Stimulated activated naive CD8-positive, alpha-beta T cell treated with anti-CD3 and anti-CD28 coated beads, Interleukin-15, Interleukin-2, amounts not matched to agents 100 U/mL and 50 U/mL, for 24 hours (primary cell): ENCODE data around the gene SPIRE1.
"Not testable (repeated sequence)": the region's sequence is repeated elsewhere in the genome, so short reads cannot be mapped to it uniquely, and the experiment has no call there.

Source experiments
- ATAC-seq: fragments of 150-1000 bp; cut with Tn5 transposase; one replicate; pipeline ENCODE4 v1.10.0; 2021
- DNase-seq: peaks from one replicate; pipeline ENCODE4 v3.0.0; 2021

SPIRE1 gene

DNA sequence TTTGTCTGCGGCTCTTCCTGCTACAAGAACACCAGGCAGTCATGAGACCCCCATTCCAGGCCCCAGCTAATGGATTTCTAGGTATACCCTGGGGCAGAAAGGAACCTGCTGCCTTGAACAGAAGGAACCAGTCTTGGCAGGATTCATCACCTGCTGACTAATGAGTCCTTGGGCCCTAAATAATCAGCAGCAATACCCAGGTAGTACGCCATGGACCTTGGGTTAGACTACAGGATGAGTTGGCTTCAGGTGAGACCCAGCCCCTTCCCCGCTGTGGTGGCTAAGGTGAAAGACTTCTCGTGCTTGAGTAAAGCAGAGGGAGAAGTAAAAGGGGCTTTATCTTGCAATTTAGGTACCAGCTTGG is 105.0 kb downstream of the SPIRE1 start:
- ATAC-seq (no peak), DNase-seq (no peak)

DNA sequence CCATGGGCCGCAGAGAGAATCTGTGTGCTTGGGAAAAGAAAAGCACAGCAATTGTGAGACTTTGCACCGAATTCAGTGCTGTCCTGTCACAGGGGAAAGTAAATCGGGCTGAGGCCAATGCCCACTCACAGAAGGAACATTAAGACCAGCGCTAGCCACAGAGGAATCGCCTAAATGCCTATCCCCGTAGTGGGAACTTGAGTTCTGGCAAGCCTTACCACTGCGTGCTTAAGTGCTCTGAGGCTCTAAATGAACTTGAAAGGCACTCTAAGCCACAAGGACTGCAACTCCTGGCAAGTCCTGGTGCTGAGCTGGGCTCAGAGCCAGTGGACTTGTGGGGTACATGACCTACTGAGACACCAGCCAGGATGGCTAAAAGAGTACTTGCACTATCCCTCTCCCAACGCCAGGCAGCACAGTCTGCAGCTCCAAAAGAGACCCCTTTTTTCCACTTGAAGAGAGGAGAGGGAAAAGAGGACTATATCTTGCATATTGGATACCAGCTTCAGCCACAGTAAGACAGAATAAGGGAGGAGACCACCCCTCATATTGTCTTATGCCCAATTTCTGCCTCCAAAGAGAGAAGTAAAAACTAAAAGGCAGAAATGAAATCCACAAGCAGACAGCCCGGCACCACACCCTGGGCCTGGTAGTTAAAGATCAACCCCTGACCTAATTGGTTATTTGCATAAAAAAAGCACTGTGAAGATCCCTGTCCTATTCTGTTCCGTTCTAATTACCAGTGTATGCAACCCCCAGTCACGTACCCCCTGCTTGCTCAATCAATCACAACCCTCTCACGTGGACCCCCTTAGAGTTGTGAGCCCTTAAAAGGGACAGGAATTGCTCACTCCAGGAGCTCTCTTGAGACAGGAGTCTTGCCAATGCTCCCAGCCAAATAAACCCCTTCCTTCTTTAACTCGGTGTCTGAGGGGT is 105.7 kb downstream of the SPIRE1 start:
- not testable (repeated sequence) for DNase-seq, ATAC-seq

DNA sequence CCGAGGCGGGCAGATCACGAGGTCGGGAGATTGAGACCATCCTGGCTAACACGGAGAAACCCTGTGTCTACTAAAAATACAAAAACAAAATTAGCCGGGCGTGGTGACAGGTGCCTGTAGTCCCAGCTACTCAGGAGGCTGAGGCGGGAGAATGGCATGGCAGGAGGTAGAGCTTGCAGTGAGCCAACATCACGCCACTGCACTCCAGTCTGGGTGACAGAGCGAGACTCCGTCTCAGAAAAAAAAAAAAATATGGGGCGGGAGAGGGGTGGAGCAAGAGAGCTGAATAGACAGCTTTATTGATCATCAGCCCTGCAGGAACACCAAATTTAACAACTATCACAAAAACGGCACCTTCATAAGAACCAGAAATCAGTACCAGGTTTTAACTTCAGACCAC is 106.4 kb downstream of the SPIRE1 start:
- not testable (repeated sequence) for DNase-seq, ATAC-seq

DNA sequence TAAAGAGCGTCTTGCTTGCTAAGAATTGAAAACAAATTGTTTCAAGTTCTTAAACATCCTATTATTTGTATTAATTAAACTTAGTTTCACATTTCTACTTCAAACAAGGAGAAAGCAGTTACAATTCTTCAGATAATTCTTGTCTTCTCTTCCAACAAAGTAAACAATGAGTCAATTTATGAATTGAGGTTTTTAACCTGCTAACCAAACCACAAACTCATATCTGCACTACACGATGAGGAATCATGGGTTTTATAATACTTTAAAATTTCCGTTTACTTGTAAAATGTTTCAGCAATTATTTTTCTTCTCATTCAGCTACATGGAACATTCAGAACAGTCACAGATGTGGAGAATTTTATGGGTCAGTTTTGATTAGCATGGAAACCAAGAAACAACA is 114.2 kb downstream of the SPIRE1 start:
- no peak for DNase-seq
- ATAC-seq: no peak

DNA sequence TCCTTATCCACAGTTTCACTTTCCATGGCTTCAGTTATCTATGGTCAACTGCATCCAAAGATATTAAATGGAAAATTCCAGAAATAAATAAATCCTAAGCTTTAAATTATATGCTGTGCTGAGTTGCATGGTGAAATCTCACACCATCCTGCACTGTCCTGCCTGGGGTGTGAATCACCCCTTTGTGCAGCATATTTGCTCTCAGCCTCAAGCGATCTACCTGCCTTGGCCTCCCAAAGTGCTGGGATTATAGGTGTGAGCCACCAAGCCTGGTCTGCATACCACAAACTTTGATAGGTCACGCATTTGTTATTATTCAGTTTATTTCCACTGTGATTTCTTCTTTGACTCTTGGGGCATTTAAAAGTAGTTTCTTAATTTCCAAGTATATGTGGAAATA is 117.2 kb downstream of the SPIRE1 start:
- DNase-seq: no peak
- no peak for ATAC-seq

DNA sequence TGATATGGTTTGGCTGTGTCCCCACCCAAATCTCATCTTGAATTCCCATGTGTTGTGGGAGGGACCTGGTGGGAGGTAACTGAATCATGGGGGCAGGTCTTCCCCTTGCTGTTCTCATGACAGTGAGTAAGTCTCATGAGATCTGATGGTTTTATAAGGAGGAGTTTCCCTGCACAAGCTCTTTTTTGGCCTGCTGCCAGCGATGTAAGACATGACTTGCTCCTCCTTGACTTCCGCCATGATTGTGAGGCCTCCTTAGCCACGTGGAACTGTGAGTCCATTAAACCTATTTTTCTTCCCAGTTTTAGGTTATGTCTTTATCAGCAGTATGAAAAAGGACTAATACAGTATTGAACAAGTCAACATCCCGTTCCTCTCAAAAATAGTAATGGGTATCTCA is 118.7 kb downstream of the SPIRE1 start:
- DNase-seq: not testable (repeated sequence)

DNA sequence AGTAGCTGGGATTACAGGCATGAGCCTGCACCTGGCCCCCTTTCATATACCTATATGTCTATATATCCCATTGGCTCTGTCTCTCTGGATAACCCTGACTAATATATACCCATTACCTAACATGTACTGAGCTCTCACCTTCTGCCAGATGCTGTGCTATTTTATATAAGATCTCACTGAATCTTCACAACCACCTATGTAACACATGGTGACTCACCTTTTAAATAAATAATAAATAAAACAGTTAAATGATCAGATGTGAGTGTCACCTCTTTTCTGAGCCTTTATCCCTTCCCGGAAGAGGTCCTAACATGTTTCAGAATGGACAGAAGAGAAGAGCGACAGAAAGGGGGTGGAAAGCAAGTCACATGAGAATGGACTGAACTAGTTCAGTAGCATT is 123.1 kb downstream of the SPIRE1 start:
- no peak for ATAC-seq
- no peak for DNase-seq

More for the DNA sequence above, 118.7 kb downstream of the SPIRE1 start:
- ATAC-seq: not testable (repeated sequence)

DNA sequence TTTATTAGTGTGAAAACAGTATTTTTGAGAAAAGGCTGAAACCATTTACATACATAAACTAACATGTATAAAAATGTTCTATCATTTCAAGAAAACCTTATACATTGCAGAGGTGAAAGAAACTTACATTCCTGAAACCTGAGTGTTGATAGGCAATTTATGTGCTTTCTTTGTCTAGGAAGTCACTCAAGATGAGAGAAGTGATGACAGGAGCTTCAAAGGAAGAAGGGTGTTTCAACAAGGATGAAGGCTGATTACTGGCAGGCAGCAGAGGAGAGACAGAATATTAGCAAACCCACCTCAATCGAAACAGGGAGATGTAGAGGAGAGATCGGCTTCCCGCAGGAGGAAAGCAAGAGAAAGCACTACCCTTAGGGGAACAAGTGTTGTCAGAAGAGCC is 125.2 kb downstream of the SPIRE1 start:
- DNase-seq (no peak), ATAC-seq (no peak)

DNA sequence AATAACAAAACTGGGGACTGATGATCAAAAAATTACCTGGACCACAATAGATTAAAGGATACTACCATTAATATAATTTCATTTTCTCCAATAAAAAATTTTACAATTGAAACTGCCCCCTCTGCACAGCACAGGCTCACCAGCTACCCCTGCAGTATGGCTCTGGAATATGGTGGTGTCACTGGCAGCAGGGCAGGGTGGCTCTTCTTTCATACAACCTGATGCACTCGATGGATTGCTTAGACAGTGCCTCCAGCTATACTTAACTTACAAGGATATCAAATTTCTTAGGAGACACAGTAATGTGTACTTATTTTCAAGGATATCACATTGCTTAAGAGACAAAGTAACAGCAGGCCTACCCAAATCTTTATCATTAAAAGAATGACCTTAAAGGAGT is 126.2 kb downstream of the SPIRE1 start:
- no peak for ATAC-seq
- no peak for DNase-seq

DNA sequence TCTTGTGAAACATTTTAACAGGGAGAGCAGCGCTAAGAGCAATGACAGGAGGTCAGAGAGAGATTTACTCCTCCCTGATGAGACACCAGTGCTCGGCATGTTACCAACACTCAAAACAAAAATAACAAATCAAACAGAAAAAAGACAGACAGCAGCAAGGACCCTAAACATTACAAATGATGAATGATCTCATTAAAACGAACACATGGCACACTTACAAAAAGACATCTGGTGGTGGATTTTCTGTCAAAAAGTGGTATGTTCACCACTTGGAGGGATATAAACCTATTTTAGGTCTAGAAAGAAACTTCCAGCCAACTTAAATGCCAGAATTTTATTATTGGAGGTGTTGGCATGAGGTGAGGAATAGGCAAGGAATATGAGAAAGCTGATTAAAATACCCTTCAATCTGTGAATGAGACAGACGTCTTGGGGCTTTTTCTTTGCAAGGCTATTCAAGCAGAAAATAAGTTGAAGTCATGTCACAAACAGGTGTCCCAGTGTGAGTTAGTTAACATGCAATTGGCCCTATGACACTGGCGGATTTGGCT is 137.4 kb downstream of the SPIRE1 start:
- ATAC-seq: no peak
- no peak for DNase-seq

DNA sequence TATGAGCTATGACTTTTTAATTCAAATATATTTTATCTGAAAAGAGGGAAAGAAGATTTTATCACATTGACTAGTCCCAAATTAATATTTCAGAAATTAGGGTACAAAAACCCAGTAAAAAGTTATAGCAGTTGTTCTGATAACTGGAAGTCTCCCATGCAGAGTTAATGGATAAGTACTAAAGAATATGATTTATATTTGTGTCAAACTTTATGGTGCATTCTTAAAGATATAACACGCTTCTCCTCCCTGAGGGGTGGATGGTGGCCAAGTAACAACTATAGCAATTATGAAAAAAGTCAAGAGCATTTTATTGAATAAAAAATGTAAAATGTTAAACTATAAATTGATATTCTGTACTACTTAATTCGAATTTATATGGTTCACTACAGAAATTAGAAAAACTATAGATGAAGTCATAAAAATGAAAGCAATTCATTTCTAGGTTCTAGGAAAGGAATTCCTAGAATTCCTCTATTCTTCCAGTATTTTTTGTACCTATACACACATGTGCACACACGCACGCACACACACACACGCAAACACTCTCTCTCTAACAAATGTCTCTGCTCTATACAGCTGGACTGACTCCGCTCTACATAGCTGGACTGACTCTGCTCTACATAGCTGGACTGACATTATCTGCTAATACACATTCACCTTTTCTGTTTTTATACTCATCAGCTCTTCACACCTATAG is 138.9 kb downstream of the SPIRE1 start:
- DNase-seq: no peak

DNA sequence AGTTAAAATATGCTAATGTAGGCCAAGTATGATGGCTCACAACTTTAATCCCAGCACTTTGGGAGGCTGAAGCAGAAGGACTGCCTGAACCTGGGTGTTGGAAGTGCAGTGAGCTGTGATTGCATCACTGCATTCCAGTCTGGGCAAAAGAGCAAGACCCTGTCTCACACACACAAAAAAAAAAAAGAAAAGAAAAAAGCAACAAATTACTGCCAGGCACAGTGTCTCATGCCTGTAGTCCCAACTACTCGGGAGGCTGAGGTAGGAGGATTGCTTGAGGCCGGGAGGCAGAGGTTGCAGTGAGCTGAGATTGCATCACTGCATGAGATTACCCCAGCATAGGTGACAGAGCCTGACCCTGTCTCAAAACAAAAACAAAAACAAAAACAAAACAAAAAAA is 139.6 kb downstream of the SPIRE1 start:
- ATAC-seq (no peak), DNase-seq (no peak)

More for the DNA sequence above, 138.9 kb downstream of the SPIRE1 start:
- ATAC-seq: no peak

DNA sequence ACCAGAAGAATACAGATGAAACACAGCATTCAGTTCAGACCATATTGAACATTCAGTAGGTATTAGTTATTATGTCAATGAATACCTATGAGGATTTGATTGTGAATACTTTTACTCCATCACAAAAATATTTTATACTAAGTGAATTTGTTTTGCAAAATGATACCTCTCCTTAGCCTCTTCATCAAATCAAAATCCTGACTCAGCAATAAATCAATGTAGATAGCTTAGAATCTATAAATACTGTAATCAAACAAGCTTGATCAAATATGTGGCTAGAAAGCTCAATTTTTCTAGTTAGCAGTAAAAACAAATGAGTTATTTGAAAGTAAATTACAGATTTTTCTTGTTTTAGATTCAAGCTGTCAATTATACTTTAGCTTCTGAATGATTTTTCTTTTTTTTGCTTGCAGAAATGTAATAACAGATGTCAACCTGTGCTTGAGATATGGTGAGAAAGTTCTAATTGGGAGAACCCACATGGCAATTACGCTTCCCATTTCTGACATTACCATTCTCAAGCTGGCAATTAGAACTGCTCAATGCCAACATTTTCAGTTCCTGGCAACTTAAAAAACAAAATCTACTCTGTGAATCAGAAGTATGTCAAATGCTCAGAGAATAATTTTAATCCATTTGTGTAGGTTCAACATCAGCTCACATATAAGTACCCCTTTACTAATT is 140.6 kb downstream of the SPIRE1 start:
- DNase-seq (no peak), ATAC-seq (no peak)

DNA sequence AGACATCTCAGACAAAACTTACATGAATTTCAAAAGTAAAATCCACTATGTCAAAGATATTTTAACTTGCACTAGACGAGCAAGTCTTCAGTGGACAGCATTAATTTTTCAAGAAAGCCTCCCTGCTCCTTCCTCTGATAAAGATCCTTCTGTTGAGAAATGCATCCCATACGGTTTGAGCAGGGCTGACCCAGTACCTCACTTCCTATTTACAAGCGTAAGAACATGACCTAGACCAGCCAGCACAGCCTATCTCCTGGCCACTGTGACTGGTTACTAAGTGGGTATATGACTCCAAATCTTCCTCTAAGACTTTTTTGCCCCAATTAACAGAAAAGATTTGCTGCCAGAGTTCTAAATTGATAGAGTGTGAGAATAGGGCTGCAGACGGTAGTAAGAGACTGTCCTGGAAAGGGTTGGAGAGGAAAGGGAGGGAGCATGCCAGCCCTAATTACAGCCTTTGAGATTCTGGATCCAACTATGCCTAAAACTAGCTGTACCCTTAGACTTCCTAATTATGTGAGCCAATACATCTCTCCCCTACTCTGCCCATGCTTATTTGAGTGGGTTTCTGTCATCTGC is 141.8 kb downstream of the SPIRE1 start:
- ATAC-seq (no peak), DNase-seq (no peak)

DNA sequence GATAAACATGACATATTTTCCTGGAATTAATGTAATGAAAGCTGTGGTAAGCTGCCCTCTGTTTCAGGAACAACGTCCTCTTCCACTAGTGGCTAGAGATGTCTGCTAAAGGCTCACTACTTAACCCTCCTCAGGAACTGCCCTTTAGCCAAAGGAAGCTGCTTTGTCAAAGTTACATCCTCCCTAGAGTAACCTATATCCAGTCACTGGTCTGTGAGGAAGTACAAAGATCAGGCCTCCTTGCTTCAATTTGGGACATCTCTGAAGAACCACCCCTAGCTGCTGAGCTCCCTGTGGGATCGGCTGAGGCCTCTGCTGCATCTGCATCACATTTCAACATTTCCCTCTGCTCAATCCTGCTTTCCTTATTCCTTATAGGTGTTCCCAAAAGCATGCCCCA is 142.4 kb downstream of the SPIRE1 start:
- no peak for DNase-seq
- ATAC-seq: no peak

DNA sequence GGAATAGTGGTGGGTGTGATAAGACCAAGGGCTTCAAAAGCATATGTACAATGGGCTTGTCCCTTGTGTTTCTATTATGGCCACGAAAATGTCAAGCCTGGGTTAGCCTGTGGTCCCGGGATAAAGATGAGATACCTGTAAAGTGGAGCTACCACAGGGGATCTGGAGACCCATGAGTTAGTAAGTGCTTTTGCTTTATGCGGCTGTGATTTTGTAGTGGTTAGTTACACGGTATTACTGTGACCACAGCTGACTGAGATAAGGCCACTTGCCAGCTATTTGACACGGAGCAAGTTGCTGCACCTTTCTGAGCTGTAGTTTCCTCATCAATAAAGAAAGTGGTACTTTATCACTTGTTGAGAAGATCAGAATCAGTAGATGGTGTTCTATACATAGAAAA is 150.9 kb downstream of the SPIRE1 start:
- ATAC-seq: no peak
- no peak for DNase-seq

DNA sequence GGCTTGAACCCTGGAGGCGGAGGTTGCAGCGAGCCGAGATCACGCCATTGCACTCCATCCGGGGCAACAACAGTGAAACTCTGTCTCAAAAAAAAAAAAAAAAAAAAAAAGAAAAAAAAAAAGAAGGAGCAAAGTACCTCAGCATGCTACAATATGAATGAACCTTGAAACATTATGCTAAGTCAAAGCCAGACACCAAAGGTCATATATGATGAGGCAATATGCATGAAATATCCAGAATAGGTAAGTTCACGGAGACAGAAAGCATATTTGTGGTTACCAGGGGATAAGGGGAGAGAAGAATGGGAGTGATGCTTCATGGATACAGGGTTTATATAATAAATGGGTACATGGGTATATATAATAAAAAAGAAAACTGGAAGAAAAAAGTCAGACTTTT is 156.9 kb downstream of the SPIRE1 start:
- ATAC-seq (no peak), DNase-seq (no peak)

DNA sequence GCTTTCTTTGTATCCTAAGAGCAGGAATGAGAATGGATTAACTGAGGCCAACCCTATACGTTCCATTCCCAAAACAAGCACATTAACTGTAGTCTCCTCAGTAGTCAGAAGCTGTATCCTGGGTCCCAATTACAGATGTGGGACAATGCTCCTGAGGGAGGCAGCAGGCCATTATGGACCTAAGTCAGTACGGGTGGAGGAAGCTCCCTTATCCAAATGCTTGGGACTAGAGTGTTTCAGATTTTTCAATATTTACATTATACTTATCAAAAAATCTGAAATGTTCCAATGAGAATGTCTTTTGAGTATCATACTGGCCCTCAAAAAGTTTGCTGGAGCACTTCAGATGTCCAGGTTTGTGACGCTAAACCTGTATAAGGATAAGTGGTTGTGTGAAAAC is 160.1 kb downstream of the SPIRE1 start:
- DNase-seq (no peak), ATAC-seq (no peak)

DNA sequence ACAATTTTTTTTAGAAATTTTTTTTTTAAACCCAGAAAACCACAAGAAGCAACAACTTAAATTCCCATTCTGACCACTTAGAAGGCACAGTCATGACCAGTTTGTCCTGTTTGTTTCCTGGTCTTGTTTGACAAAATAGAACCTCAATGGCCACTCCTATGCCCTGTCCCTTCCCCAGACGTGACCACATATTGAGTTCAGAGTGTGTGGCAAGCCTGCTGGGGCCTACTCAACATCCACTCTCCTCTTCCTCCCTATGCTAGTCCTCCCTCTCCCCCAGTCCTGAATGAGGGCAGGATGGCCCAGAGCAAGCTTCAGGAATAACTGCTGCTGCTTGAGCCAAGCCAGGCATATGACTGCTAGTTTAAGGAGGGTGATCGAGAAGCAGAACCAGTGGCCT is 160.6 kb downstream of the SPIRE1 start:
- ATAC-seq (no peak), DNase-seq (no peak)

DNA sequence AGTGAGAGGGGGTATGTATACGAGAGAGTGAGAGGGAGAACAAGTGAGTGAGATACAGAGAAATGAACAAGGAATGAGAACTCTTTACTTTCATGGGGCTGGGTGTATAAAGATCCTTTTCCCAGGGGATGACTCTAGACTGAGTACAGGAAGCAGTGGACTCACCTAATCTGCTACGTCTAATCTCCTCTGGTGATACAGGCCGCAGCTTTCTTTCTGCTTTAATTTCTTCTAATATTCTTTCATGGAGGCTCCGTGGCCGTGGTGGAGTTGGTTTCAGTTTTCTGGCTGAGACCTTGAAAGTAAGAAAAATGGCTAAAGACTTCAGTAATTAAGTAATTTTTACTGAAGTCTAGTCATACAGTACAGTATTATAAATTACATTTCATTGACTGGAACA is 165.0 kb downstream of the SPIRE1 start:
- ATAC-seq (no peak), DNase-seq (no peak)

DNA sequence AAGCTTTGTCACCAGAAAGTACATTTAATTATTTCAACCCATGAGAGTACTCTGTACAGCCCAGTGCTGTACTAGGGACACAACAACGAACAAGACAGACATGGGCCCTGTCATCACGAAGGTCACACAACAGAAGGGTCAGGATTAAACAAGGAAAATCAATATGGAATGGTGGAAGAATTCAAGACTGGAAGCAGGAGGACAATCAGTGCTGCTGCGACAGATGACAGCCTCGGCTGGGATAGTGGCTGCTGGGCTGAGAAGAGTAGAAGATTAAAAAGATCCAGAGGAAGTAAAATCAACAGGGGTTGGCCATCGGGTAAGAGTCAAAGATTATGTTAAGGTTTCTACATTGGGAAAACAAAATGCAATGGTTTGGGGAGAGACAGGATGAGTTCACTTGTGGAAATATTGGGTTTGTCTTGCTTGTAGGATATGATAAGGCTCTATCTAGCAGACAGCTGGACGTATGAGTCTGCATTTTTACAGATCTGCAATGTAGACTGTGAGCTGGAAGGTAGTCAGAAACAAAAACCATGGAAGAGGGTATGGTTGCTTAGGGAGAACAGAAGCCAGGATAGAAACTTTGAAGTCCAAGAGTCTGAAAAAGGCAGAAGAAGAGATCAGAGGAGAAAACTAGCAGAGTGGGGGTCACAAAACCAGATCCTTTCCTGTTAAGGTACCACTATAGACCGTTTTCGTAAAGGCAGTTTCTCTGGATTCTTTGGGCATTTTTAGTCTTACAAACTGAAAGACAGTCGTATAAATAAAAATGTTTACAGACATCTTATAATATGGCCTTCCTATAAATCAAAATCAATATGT is 166.1 kb downstream of the SPIRE1 start:
- no peak for DNase-seq
- no peak for ATAC-seq
